ENCODE measurements around the gene MAGI1.

MAGI1 gene

GRCh38 chr3:65658401-65658800, 380.3 kb downstream of the MAGI1 start:
- DNase-seq: no peak

GRCh38 chr3:65655061-65655460, 383.7 kb downstream of the MAGI1 start:
- no peak for DNase-seq

- no peak for DNase-seq
Observed at GRCh38 chr3:65653731-65654130, 385.0 kb downstream of the MAGI1 start.

GRCh38 chr3:65650247-65650646, 388.5 kb downstream of the MAGI1 start:
- DNase-seq: no peak

- no peak for DNase-seq
Observed at GRCh38 chr3:65647369-65647768, 391.3 kb downstream of the MAGI1 start.

GRCh38 chr3:65642883-65643282, 395.8 kb downstream of the MAGI1 start:
- no peak for DNase-seq

GRCh38 chr3:65641777-65642176, 396.9 kb downstream of the MAGI1 start:
- no peak for DNase-seq

GRCh38 chr3:65641045-65641444, 397.7 kb downstream of the MAGI1 start:
- no peak for DNase-seq

- DNase-seq: no peak
Observed at GRCh38 chr3:65639444-65639843, 399.3 kb downstream of the MAGI1 start.

- DNase-seq: no peak
Observed at GRCh38 chr3:65638301-65638700, 400.4 kb downstream of the MAGI1 start.

GRCh38 chr3:65636326-65636725, 402.4 kb downstream of the MAGI1 start:
- DNase-seq: no peak

GRCh38 chr3:65635657-65636056, 403.1 kb downstream of the MAGI1 start:
- DNase-seq: no peak

- no peak for DNase-seq
Observed at GRCh38 chr3:65633018-65633638, 405.6 kb downstream of the MAGI1 start.

GRCh38 chr3:65632414-65632813, 406.3 kb downstream of the MAGI1 start:
- no peak for DNase-seq

- DNase-seq: no peak
Observed at GRCh38 chr3:65628978-65629377, 409.7 kb downstream of the MAGI1 start.

GRCh38 chr3:65627062-65627461, 411.7 kb downstream of the MAGI1 start:
- DNase-seq: no peak

- DNase-seq: no peak
Observed at GRCh38 chr3:65625305-65625704, 413.4 kb downstream of the MAGI1 start.

- DNase-seq: no peak
Observed at GRCh38 chr3:65623362-65623761, 415.4 kb downstream of the MAGI1 start.

GRCh38 chr3:65619888-65620287, 418.8 kb downstream of the MAGI1 start:
- no peak for DNase-seq

- no peak for DNase-seq
Observed at GRCh38 chr3:65619451-65619881, 419.3 kb downstream of the MAGI1 start.

- no peak for DNase-seq
Observed at GRCh38 chr3:65618599-65618998, 420.1 kb downstream of the MAGI1 start.

- no peak for DNase-seq
Observed at GRCh38 chr3:65617787-65618186, 420.9 kb downstream of the MAGI1 start.

GRCh38 chr3:65617209-65617608, 421.5 kb downstream of the MAGI1 start:
- DNase-seq: no peak

GRCh38 chr3:65616563-65616962, 422.2 kb downstream of the MAGI1 start:
- no peak for DNase-seq

- DNase-seq: no peak
Observed at GRCh38 chr3:65615329-65615728, 423.4 kb downstream of the MAGI1 start.

- DNase-seq: no peak
Observed at GRCh38 chr3:65614585-65614984, 424.1 kb downstream of the MAGI1 start.
